Stimulated activated CD8-positive, alpha-beta memory T cell treated with anti-CD3 and anti-CD28 coated beads, Interleukin-15, amount 100 ng/mL, for 1 hour (primary cell): ENCODE data around the gene PTPRM.

Experiments used
- DNase-seq: peaks from one replicate; pipeline ENCODE4 v3.0.0-alpha.2; 2020; ENCODE audit warnings: low read depth

PTPRM gene

GRCh38 chr18:7757175-7757574, 190.1 kb downstream of the PTPRM start:
- no peak for DNase-seq

DNA sequence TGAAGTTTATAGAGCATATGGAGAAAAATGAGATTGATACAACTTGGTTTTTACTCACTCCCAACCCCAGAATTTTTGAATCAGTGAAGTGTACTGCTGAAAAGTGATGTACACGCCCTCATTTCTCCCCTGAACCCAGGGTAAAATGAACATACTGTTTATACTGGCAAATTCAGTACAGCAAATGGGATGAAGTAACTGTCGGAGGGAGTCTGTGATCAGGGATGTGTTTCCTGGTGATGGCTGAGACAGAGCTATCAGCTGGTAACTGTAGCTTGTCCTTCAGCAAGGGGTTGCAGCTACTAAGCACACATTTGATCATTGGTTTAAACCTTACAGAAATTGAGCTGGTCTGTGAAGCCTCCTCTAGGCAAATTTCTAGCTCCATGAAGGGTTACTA, 191.6 kb downstream of the PTPRM start:
- no peak for DNase-seq

DNA sequence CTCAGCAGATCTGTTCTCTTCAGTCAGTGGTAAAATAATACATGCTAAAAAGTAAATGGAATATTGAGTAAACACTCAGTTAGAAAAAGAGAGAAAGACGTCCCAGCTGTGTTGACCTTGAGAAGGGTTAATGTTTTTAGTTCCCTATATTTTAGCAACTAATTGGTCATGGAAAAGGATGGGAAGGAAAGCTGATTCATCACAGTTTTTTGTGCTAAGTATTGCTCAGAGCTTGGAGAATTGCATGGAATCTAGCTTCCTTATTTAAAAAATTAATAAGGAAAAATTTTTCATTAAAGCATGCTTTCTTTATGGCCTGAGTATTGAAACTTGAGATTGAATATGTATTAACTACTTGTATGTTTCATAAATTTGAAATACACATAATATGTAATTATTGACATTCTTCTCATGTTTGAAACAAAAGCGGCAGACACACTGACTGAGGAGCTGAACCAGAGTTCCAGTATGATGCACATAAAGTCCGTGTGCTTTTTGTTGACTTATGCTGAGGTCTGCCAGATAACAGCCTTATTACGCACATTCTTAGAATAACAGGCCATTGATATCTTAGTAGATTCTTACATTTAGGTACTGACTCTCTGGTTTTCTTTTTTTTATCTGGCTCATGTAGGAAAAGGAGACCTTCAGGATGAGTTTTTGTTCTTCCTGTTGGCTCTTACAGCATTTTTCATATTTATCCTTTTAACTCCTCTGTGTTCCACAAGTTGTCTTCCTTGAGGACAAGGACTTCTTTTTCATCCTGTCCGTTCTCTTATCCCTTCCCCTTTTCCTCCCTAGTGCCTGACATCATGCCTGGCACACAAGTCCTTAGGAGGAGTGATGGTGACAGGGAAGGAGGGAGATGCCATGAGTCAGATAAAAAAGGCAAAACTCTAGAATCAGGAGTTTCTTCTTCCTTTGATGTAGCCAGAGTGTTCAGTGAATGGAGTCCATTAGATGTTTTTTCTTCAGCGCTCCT, 194.1 kb downstream of the PTPRM start:
- DNase-seq, result no peak

DNA sequence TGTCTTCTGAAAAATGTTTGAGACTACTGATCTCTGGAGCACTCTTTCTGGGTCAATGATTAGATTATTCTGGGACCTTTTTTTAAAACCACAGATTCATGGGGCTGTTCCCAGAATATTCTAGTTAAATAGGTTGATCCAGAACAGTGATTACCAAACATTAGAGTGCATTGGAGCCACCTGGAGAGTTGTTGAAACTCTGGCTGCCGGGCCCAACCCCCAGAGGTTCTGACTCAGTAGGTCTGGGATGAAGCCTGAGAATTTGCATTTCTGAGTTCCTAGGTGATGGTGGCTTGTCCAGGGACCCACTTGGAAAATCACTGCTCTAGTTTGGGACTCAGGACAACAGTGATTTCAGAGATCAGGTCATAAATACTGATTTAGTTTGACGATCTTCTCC, 197.3 kb downstream of the PTPRM start:
- DNase-seq, result no peak

DNA sequence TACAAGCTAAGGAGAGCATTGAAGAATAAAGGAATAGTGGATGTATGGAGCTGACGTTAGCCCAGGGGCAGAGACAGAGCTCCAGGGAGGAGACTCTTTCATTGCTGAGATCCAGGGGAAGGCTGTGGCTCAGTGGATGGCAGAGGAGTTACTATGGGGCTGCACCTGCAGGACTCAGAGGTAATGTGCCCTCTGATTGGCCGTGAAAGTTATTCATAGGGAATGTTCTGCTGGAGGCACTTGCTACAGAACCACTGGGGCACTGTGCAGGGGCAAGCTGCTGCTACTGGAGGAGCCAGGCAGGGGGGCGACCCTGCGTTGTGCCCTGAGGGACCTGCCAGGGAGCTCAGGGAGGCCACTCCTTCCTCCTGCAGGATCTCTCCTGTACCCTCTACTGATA, 199.2 kb downstream of the PTPRM start:
- DNase-seq, result no peak

- no peak for DNase-seq
Observed at GRCh38 chr18:7766817-7767216, 199.7 kb downstream of the PTPRM start.

- no peak for DNase-seq
Observed at GRCh38 chr18:7770908-7771307, 203.8 kb downstream of the PTPRM start.

DNA sequence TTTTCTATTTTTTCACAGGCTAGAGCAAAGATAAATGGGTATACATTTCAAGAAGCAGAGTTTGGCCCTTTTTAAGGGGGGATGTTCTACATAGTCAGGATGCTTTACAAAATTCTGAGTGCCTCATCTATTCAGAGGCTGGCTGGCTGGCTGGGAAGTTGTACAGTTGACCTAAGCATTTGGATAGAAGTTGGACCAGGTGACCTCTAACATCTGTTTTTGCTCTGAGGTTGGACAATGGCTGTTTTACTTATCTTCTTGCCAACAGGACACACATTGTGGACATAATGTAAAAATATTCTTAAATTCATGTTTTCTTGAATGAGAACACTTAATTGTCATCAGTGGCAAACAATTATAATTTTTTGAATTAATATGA, 205.4 kb downstream of the PTPRM start:
- DNase-seq, result no peak

DNA sequence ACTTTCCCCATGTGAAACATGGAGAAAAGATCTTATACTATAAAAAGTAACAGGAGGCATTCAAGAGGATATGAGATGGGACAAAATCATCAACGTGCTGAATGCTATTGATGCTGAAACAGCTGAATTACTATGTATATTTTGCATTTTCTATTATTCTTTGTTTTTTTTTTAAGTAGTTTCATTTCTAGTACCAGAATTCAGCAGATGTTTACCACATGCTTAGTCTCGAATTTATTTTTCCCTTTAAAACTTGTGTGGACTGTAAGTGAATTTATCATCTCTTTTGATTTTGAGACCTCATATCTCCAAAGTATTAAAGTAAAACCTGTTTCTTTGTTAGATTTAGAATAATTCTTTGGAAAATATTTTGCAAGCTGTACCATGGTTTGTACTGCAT, 205.8 kb downstream of the PTPRM start:
- no peak for DNase-seq

DNA sequence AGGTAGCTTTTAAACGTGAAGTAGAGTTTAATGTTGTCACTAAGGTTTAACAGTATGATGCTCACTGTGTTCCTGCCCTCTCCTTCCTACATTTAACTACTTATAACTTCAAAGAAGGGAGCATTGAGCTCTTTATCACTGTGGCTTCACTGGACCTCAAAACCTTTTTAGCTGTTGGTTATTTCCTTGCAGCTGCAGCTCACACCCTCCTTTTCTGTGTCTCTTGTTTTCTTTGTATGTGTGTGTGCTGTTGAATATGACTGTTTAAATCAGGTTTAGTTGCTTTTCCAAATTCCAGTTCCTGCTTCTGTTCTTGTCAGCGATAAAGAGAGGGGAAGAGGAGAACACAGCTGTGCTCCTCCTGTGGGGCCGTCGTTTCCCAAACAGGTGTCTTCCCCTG, 208.0 kb downstream of the PTPRM start:
- no peak for DNase-seq

DNA sequence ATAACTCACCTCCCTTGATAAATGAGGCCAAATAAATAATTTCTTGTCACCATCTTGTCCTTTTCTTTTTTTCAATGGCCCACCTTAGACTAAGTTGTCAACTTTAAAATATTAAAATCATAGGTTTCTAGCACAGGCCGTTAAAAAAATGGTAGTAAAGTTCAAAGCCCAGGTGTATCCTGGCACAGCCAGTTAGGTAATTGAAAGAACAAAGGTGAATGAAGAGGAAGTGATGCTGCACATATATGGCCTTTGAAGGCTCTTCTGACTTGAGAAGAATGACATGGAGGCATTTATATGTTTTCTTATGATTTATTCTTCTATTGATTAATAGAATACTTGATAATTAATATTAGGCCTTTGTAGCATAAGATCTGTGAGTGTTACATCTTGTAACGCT, 208.7 kb downstream of the PTPRM start:
- no peak for DNase-seq

GRCh38 chr18:7778181-7778580, 211.1 kb downstream of the PTPRM start:
- DNase-seq, result no peak

DNA sequence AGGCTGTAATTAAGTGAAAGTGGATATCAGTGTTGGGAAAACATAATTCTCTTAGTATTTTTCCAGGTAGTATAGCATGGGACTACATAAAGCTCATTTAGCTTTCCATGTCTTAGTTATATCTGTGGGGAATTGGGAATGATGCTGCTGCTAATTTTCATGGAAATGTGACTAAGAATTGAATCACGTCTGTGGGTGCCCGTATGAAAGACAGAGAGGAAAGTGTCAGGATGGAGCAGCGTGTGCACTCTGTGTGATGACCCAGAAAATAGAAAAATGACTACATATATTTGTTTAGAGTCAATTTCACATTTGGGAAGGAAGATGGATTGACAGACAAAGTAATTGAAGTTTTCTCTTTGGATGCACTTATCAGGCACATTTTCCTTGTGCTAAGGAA, 212.1 kb downstream of the PTPRM start:
- DNase-seq, result no peak

DNA sequence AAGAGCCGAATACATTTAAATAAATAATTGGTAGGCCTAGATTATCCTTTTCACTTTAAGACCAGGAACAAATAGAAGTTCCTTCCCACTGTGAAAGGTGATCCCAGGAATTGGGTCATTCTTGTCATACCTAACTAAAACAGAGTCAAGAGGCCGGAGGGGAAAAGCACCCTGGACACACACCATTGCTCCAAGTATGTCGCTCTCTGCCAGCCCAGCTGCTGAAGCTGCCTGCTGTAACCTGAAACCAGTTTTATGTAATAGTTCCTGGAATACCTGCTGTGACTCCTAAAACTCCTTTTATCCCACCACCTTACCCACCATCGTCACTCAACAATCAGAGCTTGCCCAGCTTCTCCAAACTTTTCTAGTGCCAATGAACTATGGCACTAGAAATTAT, 217.1 kb downstream of the PTPRM start:
- no peak for DNase-seq

DNA sequence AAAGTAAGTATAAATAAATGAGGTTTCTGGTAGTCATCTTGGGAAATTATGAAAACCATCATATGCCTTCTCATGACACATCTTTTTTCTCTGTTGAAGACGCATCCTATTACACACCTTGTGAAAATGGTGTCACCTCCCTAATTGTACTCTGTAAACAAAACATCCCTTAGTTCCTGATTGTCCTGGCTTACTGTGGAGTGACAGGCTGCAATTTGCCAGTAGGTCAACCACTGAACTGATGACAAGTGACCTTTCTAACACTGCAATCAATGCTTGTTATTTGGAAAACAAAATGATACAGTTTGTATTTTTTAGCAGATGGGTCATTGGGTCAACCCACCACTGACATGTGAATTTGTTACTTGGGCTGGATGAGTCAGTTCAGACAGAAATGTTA, 219.5 kb downstream of the PTPRM start:
- no peak for DNase-seq

DNA sequence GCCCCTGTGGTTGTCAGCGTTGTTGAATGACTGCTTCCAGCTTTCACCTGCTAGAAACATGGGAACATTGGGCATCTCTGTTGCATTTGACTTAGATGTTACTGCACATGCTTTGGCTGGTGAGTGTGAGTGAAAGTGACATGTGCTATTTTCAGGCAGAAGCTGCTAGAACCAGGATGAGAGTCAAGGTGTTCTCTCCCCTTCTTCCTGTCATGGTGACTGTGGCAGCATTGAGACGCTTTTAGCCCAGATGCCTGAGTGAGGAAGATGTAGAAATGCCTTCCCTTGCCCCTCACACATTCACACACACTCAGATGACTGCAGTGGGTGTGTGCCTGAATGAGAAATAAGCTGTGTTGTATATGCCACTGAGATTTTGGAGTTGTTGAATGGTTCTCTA, 220.2 kb downstream of the PTPRM start:
- DNase-seq, result no peak

GRCh38 chr18:7789856-7790552, 222.9 kb downstream of the PTPRM start:
- DNase-seq, result no peak

DNA sequence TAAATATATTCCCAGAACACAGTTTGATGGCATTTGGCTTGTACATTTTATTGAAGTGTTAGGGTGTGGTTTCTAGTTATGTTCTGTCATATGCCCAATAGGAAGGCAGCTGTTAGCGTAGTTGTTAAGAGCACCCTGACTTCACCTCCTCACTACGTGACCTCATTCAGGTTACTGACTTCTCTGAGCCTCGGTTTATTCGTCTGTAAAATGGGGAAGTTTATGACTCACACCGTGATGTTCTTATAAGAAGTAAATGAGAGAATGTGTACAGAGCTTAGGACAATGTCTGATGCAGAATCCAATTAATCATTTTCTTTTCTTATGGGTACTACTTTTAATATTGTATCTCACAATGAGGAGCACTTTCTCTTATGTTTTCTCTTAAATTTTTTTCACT, 226.0 kb downstream of the PTPRM start:
- DNase-seq, result no peak

DNA sequence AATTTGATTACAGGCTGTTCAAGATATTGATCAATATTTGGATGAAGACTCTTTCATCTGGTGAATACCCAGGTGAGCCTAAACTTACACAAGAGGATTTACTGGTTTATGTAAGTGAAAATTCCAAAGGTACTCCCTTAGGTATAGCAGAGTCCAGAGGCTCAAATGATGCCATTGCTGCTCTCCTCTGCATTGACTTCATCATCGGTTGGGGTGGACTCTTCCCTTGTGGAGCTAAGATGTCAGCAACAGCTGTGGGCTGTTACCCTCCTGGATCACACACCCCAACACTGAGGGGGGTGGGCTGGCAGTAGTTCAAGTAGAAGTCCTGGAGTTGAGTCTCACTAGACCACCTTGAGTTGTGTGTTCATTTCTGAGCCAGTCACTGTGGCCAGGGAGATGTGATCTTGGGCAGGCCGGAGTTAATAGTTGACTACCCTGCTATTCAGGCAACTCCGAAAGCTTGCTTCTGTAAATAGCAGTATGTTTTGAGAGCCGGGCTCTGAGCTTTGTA, 236.9 kb downstream of the PTPRM start:
- no peak for DNase-seq

GRCh38 chr18:7805096-7805495, 238.0 kb downstream of the PTPRM start:
- no peak for DNase-seq

- no peak for DNase-seq
Observed at GRCh38 chr18:7805880-7806279, 238.8 kb downstream of the PTPRM start.

GRCh38 chr18:7807936-7808453, 240.9 kb downstream of the PTPRM start:
- no peak for DNase-seq

DNA sequence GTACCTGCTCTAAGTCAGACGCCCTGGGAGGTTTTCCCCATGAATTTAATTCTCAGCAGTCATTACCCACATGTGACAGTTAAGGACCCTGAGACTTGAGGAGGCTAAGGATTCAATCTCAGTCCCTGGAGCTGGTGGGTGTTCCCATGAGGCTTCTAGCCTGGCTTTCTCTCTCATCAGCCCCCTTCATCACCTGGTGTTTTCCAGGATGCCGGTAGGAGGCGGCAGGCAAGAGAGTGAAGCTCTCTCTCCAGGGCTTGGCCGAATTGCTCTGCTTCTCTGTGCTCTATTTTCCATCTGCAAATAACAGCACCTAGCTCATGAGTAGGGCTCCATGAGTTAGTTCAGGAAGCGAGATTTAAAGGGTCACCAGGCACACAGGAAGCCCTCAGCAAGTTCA, 241.9 kb downstream of the PTPRM start:
- DNase-seq, result no peak
